NCI-H1048 (cell line): ENCODE results near the gene SYTL5.

ENCODE experiments used
- DNase-seq: peaks from one replicate; lab custom pipeline; 2025; lab: John Stamatoyannopoulos, UW

SYTL5 gene

DNA sequence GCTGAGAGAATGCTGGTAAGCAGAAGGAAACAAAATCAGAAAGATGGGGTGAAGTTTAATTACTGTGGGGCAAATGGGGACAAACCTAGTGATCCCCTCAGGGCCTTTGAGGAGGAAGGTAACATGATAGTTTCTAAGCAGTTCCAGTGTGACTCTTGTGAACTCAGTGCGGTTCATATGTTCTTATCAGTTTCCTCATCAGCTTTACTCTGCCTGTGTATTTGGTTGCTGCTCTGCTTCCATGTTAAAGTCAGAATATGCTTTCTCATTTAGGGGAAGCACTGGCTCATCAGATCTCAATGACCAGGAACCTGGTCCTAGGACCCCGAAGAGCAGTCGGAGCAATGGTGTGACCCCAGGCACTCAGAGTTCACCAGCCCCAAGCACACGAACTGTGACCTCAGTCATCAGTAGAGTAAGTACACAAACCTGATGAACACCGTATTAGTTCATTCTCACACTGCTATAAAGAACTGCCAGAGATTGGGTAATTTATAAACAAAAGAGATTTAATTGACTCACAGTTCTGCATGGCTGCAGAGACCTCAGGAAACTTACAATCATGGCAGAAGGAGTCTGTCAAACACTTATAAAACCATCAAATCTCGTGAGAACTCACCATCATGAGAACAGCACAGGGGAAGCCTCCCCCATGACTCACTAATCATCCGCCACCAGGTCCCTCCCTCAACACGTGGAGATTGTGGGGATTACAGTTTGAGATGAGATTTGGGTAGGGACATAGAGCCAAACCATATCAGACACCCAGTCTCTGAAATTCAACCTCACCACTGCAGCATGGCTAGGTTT lies 83.0 kb downstream of the SYTL5 start:
- DNase-seq: no peak

DNA sequence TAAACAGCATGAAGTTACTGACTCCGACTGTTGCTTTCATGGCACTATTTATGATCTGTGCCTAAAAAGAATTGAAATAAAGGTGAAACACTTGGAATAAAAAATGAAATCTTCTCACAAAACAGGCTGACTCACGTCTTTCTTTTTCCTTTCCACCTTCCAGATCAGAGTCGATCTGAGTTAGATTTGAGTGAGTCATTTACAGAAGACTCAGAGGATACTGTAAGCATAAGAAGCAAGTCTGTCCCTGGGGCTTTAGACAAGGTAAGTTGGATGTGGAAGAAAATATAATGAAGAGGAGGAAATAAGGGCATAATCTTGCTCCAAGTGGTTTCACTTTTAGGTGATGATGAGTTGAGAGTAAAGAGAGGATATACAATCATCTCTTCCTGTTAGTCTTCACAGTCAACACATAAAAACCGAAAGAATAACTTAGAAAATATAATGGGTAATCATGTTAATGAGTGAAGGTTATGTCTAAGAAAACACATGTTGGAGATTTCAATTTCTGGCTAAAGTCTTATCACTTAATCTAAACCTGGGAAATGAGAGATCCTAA lies 89.7 kb downstream of the SYTL5 start:
- DNase-seq: no peak

- DNase-seq: no peak
Measured at GRCh38 chrX:38099688-38100087, 93.3 kb downstream of the SYTL5 start.

DNA sequence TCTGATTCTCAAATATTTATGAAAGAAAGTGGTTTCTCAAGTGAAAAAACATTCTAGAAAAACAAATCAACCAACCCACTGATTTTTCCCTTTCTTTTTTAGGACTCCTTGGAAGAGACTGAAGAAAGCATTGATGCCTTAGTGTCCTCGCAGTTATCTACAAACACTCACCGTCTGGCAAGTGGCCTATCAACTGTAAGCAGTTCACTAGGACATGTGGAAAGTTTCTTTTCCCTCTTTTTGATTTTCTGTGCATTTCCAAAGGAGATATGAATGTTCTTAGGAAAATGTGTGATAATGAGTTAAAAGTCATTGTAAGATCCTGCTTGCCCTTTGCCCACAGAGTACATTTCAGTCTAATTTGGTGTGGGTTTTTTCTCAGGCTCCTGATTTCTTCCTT lies 95.9 kb downstream of the SYTL5 start:
- DNase-seq: no peak

- no peak for DNase-seq
Measured at GRCh38 chrX:38102875-38103274, 96.5 kb downstream of the SYTL5 start.

- DNase-seq: no peak
Measured at GRCh38 chrX:38103857-38104812, 97.8 kb downstream of the SYTL5 start.

GRCh38 chrX:38105216-38105725 lies 98.9 kb downstream of the SYTL5 start:
- DNase-seq: no peak

- DNase-seq: no peak
Measured at GRCh38 chrX:38106991-38107655, 100.8 kb downstream of the SYTL5 start.

- no peak for DNase-seq
Measured at GRCh38 chrX:38108364-38108763, 102.0 kb downstream of the SYTL5 start.

DNA sequence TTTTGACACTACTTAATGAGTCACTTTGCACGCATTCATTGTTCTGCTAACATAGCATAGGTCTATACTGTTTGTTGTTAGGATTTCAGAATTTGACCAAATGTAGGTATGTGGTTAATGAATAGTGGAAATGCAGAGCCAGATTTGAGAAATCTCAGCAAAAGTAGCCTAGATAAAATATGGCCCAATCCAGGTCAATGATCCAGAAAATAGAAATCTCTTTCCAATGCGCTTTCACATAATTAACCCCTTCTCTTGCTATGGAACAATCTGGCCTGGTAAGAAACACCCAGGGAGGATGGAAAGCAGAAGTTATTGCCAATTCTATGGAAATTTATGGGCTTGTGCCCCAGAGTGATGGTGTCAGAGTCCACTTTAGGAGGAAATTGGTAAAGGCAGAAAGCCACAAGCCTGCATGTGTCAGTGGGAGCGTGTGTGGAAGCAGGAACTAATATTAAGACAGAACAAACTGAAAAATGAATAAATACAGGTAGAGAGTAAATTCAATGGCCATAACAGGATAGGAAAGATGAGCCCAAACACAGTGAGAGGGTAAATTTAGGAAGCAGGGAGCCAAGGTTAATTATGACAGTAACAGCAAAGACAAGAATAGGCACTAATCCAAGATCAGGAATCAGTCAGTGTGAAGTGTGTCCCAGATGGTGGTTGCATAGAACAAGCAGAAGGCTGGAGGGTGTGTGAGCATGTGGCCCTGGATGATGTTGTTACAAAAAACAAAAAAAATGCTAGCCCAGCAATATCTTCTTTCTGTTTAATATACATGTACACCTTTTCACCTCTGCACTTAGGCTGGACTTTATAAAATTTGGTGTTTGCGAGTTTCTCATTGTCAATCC lies 102.9 kb downstream of the SYTL5 start:
- DNase-seq: no peak

GRCh38 chrX:38110231-38110630 lies 103.9 kb downstream of the SYTL5 start:
- no peak for DNase-seq

DNA sequence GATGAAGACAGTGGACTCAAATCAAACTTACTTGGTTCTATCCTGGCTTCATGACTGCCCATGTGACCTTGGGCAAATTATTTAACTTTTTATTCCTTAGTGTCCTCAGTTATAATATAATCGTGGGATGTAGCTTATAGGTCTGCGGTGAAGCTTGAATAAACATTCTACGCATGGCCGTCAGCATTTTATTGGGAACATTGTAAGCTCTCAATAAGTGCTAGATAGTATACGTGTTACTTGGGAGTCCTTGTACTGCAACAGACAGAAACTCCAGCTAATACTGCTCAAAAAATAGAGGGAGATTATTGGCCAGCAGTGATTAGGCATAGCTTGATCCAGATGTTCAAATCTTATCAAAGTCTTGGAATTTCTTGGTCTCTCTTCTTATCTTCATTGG lies 104.8 kb downstream of the SYTL5 start:
- no peak for DNase-seq

DNA sequence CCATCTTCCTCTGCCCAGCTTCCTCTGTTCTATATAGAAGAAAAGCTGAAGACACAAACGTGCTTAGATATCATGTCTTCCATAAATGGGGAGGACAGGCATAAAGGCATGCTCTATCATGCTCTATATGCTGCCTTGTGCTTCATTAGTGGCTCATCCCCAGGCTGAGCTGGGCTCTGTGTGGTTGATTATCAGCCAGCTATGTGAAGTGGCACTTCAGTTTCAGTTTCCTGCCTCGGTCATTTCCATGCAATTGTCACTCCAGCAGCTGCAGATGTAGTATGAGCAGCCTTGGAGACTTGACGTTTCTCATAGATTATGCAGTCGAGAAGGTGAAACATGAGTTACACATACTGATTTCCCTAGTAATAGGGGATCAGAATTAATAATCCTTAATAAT lies 106.2 kb downstream of the SYTL5 start:
- no peak for DNase-seq

GRCh38 chrX:38116706-38117105 lies 110.4 kb downstream of the SYTL5 start:
- no peak for DNase-seq

DNA sequence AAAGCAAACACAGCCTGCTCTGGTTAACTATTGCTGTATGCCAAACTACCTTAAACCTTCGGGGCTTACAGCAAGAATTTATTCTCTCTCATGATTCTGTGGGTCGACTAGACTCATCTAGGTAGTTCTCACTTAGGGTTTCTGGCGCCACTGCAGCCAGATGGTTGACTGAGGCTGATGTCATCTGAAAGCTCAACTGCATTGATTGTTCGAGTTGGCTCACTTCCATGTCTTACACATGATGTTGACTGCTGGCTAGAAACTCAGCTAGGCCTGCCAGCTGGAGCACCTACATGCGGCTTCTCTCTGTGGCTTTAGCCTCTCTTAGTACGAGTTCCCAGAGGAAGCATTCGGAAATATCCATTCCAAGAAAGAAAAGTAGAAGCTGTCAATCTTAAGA lies 111.1 kb downstream of the SYTL5 start:
- DNase-seq: no peak

DNA sequence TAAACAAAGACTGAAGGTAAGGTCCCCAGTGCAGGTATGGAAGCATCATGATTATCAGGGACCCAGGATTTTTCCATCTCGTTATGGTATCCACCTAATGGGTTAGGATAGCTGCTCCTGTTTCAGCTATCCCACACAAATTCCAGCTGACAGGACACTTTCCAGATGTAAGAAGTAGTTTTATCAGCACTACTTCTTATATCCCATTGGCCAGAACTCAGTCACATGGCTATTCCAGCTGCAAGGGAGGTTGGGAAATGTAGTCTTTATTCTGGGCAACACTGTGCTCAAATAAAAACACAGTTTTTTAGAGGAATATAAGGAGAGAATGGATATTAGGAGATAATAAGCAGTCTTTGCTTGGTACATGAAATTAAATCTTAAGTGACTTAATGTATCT lies 117.6 kb downstream of the SYTL5 start:
- no peak for DNase-seq

DNA sequence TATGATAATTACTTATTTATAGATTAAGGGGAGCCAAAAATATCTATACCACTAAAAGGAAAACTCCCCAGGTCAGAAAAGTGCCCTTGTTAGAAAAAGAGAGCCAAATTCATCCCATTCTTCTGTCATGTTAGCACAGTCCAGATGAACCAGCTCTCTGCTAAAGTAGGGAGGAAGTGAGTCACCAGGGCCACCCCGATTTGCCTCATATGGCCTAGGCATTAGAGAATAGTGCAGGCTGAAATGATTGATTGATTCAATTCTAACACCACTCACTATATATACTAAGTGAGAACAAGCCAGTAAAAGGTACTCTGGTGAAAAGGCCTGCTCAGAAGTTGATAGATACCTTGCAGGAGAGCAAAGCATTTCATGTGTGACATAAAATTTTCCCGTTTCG lies 119.8 kb downstream of the SYTL5 start:
- no peak for DNase-seq

GRCh38 chrX:38127961-38128360 lies 121.6 kb downstream of the SYTL5 start:
- no peak for DNase-seq

GRCh38 chrX:38129366-38129765 lies 123.0 kb downstream of the SYTL5 start:
- DNase-seq: no peak

- DNase-seq: no peak
Measured at GRCh38 chrX:38138157-38138891, 132.0 kb downstream of the SYTL5 start.
